Measurements from ENCODE around the gene RNF180.
"Not testable (repeated sequence)": the region's sequence is repeated elsewhere in the genome, so short reads cannot be mapped to it uniquely, and the experiment has no call there.

Gene RNF180

DNA sequence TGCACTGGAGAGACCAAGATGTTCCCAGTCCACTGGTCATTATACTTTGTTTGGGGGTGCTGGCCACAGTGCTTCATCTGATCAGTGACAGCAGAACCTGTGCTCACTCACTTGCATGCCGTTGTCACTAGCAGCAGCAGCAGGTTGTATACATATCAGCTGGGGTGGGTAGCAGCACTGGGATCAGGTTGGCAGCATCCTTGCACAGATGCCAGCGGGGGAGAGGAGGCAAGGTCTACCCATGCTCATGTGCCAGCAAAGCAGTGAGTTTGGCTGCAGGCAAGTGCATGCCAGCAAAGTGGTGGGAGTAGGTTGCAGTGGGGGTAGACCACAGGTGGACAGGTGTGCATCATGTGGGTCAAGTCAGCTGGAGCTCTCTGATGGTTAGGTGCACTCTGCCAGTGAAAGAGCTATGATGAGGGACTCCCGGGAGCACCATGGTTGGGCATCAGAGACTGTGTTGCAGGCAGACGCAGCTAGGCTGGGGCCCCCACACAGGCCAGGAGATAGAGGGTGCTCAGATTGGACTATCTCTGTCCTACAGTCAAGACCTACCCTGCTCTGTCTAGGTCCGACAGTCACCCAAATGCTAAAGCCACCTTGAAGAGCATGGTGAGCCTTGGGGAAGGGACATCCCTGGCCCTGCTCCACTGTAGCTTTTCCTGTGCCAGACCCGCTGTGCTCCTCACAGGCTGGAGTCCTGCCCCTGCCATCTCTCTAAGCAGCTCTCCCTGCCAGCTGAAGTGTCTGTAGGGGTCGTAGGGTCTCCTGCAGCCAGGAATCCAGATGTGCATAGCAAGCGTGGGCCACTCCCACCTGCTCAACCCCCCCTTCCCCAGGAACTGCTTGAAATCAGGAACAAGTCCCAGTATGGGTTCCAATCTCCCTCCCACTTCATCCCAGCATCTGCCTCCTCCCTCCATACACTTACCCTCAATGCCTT lies 119.8 kb downstream of the RNF180 start:
- no peak for DNase-seq

DNA sequence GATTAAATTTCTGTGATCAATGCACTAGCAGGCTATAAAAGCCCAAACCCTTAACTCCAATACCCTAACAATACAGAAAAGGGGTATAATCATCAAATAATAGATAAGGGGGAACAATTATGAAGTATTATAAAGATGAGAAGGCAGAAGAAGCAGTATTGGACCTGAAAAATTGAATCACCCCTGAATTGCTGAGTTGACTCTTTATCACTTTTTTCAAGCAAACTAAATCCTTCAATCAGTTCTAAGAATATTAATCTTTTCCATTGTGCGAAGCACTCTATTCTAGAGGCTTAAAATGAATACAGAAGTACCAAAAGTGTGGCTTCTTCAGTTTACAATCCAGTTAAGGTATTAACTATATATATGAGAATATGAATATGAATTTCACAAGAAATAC lies 120.7 kb downstream of the RNF180 start:
- no peak for DNase-seq

DNA sequence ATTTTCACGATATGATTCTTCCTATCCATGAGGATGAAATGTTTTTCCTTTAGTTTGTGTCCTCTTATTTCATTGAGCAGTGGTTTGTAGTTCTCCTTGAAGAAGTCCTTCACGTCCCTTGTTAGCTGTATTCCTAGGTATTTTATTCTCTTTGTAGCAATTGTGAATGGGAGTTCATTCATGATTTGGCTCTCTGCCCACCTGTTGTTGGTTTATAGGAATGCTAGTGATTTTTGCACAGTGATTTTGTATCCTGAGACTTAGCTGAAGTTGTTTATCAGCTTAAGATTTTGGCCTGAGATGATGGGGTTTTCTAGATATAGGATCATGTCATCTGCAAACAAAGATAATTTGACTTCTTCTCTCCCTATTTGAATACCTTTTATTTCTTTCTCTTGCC lies 122.9 kb downstream of the RNF180 start:
- DNase-seq: not testable (repeated sequence)

DNA sequence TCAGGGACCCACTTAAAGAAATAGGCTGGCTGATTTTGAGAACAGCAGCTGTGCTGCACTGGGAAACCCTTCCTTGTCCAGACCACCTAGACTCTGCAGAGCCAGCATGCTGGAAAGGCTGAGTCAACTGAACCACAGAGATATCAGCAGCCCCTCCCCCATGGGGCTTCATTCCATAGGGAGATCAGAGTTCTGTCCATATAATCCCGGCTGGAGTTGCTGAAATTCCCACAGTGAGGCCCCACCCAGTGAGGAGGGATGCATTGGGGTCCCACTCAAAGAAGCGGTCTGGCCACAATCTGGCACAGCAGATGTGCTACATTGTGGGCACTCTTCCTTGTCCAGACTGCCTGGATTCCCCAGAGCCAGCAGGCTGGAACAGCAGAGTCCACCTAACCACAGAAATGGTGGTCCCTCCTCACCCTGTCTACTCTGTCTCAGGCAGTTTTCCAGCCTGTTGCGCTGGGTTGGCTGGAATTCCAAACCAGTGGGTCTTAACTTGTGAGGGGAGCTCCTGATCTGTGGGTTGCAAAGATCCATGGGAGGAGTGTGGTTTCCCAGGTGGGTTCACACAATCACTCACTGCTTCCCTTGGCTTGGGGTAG lies 127.1 kb downstream of the RNF180 start:
- no peak for DNase-seq

DNA sequence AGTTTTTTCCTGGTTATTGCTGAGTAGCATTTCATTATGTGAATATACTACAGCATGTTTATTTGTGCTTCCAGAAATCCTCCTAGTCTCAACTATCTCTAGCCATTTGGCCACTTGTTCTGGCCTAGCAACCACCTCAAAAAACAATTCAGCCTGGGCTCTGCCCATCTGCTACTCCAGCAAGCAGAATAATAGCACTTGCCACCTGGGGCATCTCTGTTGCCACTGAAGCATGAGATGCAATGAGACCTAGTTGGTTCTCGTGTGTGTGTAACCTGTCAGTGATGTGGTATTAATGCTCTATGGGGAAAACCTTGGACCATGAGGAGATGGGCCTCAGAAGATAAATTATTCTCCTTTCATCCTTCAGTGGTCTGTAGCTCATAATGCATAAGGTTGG lies 129.5 kb downstream of the RNF180 start:
- no peak for DNase-seq

DNA sequence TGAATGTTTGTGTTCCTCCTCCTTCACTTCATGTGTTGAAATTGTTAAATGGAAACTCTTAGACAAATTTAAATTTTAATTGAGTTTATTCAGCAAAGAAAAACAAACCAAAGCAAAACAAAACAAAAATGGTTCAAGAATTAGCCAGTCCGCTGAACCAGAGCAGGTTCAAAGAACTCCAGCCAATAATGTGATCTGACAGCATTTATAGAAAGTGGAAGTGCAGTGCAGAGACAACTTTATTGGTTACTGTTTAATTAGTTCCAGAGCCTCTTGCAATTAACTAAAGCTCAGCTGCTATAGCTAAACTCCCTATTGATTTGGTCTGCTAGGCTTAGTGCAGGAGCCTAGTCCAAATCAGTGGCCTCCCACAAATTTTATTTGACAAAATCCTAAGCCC lies 132.9 kb downstream of the RNF180 start:
- DNase-seq: no peak

DNA sequence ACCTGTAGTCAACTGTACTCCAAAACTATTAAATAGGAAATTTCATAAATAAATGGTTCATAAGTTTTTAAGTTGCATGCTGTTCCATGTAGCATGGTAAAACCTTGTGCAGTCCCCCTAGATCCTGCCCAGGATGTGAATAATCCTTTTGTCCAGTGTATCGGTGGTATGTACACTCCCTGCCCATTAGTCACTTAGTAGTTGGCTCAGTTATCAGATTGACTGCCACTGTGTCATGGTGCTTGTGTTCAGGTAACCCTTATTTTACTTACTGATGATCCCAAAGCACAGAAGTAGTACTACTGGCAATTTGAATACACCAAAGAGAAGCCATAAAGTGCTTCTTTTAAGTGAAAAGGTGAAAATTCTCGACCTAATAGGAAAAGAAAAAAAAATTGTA lies 134.2 kb downstream of the RNF180 start:
- no peak for DNase-seq

DNA sequence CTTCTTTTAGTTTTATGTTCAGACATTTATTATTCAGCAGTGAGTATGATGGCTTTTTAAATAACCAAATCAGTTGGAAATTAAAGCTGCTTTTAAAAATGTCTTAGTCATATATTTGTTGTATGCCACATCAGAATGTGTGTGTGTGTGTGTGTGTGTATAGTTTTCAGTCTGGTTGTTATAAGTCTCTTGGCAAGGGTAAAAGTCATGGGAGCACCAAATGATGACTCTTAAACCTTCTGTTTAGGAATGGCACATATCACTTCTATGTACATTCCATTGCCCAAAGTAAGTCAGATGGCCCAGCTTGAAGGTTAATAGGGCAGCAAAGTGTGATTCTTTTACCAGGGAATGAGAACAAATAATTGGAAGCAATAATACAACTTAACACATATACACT lies 135.9 kb downstream of the RNF180 start:
- DNase-seq: no peak

DNA sequence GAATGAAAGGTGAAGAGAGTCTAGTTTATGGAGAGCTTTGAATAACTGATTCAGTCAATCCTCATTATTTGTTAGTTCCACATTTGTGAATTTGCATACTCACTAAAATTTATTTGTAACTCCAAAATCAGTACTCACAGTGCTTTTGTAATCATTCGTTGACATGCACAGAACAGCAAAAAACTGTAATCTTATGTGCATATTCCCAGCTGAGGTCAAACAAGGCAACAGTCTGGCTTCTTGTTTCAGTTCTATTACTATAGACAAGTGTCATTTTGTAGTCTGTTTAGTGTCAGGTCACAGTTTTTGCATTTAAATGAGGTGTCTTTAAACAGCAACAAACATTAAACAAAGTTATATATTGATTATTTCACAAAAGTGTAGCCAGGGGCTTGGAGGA lies 142.5 kb downstream of the RNF180 start:
- no peak for DNase-seq

DNA sequence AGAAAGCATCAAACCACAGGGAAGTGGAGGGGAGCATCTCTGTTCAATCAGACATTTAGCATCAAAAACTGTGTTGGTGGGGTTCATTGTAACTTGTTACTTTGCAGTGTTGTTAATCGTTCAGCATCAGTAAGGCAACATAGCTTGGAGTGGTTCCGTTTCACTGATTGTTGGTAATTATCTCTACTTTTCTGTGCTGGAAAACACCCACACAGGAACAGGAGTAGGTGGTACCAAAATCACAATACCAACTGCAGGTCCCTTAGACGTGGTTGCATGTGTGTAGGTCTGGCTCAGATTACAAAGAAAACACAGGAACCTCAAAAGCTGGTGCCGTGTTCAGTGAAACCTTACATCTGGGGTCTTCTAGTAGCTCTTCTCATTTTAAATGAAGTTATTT lies 146.8 kb downstream of the RNF180 start:
- no peak for DNase-seq

DNA sequence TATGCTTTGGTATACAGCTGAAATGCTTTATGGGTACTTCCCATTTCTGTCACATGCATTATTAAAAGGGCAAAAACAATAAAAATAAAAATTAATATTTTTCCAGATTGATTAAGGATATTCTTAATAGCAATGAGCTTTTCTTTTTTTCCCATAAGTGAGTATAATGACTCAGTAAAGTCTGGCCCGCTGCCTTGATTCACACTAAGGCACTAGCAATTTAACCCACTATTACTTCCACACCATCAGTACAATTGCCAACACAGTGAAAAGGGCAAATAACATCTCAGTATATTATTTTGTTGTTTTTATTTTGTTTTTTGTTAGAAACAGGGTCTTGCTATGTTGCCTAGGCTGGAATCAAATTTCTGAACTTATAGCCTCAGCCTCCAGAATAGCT lies 150.1 kb downstream of the RNF180 start:
- DNase-seq: no peak

DNA sequence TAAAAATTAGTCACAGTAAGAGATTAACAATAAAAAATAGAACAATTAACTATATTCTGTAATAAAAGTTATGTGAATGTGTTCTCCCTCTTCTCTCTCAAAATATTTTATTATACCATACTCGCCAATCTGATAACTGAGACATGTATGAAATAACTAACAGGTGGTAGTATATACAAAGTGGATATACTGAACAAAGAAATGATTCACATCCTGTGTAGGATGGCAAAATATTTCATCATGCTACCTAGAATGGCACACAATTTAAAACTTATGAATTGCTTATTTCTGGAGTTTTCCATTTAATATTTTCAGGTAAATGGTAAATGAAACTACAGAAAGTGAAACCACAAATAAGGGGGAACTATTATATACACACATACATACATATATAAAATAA lies 152.5 kb downstream of the RNF180 start:
- DNase-seq: no peak

DNA sequence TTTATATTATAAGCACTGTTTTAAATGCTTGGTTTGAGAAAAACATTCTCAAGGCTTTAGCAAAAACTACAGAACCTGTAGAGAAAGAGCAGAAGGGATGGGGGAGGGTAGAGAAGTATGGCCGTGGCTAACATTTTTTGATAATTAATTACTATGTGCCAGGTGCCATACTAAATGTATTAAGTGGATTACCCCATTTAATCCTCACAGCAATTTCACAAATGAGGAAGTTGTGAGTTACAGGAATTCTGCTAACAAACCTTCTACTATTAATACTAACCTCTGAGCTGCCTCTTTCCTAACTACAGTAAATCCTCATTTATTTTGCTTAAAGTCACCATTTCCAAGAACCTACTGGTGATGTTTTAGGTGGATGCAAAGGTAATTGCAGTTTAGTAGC lies 157.9 kb downstream of the RNF180 start:
- DNase-seq: no peak

DNA sequence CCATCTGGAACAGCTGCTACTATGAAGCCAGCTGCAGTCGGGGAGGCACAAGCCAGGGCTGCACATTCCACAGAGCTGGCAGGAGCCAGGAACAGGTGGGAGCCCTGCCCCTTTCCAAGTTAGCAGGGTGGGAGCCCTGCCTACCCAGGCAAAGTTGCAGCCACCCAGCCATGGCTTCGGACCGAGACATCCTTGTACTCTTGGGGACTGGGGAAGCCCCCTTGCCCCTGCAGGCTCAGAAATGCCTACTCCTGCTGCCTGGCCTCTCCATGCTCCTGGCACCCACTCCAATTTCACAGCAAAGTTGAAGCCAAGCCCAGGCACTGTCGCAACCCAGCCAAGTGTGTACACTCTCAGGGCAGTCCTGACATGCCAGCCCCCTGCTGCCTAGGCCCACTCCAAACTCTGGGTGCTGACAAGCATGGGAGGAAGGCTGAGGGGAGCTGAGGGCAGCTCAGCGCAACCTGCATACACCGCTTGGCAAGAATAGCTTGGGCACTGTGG lies 165.1 kb downstream of the RNF180 start:
- DNase-seq: no peak

DNA sequence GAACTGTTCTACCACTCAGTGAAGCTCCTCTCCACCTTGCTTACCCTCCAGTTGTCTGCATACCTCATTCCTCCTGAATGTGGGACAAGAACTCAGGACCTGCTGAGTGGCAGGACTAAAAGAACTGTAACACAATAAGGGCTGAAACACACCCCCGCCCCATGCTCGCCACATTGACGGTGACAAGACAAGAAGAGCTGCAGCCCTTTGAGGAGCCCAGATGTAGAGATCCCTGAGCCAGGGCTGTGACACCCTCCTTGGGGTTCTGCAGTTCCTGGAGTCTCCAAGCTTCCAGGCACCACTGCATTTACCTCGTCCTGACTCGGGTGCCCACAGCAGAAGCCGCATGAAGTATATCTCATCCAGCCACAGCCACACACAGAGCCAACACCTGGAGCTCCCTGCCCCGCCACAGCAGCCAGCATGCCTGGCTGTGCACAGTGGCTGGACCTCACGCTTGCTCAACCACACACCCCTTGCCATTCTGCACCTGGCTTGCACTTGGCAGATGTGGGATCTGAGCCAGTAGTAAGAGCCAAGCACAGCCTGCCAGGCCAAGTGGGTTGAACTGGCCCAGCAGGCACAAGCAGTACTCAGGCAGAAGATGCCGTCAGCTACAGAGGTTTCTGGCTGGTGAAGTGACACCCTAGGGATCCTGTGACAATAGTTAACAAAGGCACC lies 166.1 kb downstream of the RNF180 start:
- no peak for DNase-seq

DNA sequence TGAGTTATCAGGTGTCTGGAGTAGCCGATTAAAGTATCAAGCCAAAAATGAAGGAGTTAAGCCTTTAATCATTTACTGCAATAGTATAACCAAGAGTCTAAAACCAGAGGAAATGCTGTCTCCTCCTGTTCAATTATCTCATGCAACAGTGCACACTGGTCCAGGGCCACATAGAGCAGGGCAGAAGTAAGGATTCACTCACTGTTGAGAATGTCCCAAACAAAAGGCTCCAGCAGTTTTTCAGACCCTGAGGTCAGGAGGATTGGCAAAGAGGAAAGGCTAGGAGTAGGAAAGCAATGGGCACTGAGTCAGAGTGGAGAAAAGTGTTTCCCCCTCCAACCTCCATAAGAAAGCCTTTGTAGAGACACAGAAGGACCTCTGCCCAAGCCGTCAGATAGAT lies 168.2 kb downstream of the RNF180 start:
- DNase-seq: no peak

DNA sequence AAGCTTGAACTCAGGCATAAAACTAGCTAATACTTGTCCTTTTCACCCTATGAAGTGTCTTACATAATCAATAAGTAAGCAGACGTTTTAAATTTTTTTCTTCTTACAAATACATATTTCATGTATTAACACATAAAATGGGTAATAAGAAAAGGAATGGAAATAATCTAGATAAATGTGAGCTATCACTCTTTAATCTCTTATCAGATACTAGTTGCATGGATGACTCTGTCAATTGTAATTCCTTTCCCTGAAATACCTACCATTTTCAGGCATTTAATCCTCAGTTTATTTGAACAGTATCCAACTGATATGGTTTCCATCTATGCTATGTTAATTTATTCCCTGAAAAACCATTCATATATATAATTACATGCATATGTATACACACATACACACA lies 174.1 kb downstream of the RNF180 start:
- DNase-seq: no peak

DNA sequence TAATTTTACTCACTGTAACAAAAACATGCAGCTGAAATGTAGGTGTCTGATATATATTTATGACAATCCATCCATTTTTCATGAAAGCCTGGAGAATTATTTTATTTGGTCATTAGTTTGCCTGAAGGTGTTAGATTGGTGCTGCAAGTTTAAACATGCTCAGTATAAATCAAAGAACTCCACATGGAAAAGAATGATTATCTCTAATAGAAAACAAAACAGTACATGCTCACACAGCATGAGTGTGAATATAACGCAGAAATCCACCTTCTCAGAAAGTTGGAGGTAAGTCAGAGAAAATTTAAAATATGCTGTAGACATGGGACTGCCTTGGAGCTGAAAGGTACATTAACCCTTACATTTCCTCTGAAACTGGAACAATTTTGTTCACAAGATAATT lies 174.7 kb downstream of the RNF180 start:
- DNase-seq: no peak

DNA sequence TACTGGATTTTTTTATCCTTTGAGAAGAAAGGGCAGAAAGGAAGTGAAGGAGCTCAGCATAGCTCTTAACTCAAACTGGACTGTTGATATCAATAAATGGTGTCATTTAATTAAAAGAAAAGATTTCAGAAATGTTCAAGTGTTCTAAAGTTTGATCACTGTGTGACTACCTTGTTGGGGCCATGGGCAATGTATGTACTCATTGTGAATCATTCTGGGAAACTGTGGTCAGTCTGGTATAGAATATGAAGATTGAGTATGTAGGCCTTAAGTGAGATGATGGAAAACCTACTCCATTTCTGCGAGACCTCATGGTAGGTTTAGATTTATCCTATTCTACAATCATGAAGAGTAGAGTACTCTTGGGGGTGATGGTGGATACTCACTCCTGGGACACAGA lies 175.7 kb downstream of the RNF180 start:
- no peak for DNase-seq

DNA sequence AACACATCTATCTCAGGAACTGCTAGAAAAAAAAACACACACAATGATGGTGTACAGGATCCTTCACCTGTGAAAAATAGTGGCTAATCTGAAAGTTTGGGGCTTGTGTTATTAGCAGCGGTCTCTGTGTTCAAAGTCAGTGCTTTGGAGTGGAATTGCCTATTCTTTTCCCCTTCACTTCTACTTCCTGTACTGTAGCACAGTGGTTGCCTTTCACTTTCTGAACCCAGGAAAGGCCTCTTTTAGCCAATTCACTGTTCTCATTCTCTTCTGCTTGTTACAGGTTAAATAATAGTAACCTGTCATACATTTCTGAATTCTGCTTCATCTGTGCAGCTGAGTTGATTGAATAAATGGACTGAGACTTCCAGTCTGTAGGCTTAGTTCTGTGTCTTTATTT lies 178.9 kb downstream of the RNF180 start:
- DNase-seq: no peak

DNA sequence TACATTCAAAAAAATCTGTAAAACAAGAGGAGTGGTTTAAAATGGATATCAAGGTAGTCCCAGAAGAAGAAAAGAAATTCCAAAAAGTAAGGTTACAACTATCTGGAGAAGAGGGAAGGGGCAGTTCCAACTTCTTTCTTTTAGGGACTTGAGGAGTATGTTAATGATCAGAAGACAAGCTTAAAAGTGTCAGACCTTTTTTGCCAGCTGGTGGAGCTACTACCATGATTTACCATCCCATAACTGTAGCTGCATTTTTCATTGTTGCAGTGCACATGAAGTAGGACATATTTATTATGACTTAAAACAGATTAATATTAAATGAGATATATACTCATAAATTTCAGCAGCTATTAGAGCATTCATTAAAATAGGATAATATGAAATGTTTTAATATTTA lies 181.7 kb downstream of the RNF180 start:
- DNase-seq: no peak

DNA sequence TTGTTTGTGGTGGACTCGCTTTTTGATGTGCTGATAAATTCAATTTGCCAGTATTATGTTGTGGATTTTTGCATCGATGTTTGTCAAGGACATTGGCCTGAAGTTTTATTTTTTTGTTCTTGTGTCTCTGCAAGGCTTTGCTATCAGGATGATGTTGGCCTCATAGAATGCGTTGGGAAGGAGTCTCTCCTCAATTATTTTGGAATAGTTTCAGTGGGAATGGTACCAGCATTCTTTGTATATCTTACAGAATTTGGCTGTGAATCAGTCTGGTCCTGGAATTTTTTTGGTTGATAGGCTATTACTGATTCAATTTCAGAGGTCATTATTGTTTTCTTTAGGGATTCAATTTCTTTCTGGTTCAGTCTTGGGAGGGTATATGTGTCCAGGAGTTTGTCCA lies 198.8 kb downstream of the RNF180 start:
- DNase-seq: no peak

DNA sequence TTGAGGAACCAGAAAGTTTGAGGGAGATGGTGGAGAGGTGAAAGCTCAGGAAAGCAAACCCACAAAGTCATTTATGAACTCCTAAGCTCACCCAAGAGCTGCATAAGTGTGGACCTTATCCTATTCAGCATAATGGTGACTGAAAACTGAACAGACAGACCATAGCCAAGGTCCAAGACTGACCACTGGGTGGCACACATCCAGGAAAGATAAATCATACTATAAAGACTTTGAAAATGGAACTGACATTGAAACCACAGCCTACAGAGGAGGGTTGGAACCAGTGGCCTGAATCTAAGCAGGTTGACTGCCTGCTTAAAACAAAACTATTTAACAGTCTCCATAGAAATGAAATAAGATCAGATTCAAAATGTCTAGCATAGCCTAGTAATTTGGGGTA lies 219.1 kb downstream of the RNF180 start:
- no peak for DNase-seq

DNA sequence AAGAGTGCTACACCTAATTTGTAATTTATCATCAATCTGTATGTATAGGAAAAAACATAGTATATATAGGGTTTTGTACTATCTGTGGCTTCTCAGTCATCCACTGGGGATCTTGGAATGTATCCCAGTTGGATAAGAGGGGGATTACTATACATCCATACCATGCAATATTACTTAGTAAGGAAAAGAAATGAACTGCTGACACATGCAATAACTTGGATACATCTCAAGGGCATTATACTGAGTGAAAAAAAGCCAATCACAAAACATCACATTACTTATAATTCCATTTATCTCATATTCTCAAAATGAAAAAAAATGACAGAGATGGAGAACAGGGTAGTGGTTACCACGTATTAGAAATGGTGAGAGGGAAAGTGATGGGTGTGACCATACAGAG lies 231.9 kb downstream of the RNF180 start:
- no peak for DNase-seq
